ENCODE data around the gene SF3B1.
"Not testable (repeated sequence)": the region's sequence is repeated elsewhere in the genome, so short reads cannot be mapped to it uniquely, and the experiment has no call there.

DNA sequence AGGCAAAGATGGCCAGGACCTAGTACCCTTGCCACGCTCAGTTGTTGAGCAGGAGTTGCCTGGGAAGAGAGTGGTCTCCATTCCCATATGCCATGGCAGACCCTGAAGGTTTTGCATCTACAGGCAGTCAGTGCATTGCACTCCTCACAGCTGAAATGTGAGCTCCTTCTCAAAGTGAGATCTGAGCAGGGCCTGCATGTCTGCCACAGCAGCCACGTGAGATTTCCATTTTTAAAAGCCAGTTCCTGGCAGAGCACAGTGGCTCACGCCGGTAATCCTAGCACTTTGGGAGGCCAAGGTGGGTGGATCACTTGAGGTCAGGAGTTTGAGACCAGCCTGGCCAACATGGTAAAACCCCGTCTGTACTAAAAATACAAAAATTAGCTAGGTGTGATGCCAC lies 90.9 kb downstream of the SF3B1 start:
- TF ChIP-seq, protein P1, sequence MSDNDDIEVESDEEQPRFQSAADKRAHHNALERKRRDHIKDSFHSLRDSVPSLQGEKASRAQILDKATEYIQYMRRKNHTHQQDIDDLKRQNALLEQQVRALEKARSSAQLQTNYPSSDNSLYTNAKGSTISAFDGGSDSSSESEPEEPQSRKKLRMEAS (IDR thresholded peaks at IDR 0.05), result not testable (repeated sequence)
- not testable (repeated sequence) for TF ChIP-seq TBX3 (IDR thresholded peaks at IDR 0.05; ENCODE audit: borderline replicate concordance); POLR2A (IDR thresholded peaks at IDR 0.05; ENCODE audit: insufficient read depth in 1 of 2, low read depth in 2 of 2, low read length in 2 of 2); ZBTB33 (CRISPR knock-in tag; IDR thresholded peaks at IDR 0.05); TOPORS (CRISPR knock-in tag; IDR thresholded peaks at IDR 0.05); CBFB (CRISPR knock-in tag; IDR thresholded peaks at IDR 0.05); CTCF (CRISPR knock-in tag; IDR thresholded peaks at IDR 0.05); KDM6A (CRISPR knock-in tag; IDR thresholded peaks at IDR 0.05; ENCODE audit: low read depth); ZFP37 (CRISPR knock-in tag; IDR thresholded peaks at IDR 0.05; ENCODE audit: borderline replicate concordance); BCLAF1 (IDR thresholded peaks at IDR 0.05); TAF15 (IDR thresholded peaks at IDR 0.05; ENCODE audit: low read depth, low read length, poor library complexity, severe bottlenecking)
- TF ChIP-seq, protein P2, sequence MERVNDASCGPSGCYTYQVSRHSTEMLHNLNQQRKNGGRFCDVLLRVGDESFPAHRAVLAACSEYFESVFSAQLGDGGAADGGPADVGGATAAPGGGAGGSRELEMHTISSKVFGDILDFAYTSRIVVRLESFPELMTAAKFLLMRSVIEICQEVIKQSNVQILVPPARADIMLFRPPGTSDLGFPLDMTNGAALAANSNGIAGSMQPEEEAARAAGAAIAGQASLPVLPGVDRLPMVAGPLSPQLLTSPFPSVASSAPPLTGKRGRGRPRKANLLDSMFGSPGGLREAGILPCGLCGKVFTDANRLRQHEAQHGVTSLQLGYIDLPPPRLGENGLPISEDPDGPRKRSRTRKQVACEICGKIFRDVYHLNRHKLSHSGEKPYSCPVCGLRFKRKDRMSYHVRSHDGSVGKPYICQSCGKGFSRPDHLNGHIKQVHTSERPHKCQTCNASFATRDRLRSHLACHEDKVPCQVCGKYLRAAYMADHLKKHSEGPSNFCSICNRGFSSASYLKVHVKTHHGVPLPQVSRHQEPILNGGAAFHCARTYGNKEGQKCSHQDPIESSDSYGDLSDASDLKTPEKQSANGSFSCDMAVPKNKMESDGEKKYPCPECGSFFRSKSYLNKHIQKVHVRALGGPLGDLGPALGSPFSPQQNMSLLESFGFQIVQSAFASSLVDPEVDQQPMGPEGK (CRISPR knock-in tag; IDR thresholded peaks at IDR 0.05), result not testable (repeated sequence)
- TF ChIP-seq, protein P3, sequence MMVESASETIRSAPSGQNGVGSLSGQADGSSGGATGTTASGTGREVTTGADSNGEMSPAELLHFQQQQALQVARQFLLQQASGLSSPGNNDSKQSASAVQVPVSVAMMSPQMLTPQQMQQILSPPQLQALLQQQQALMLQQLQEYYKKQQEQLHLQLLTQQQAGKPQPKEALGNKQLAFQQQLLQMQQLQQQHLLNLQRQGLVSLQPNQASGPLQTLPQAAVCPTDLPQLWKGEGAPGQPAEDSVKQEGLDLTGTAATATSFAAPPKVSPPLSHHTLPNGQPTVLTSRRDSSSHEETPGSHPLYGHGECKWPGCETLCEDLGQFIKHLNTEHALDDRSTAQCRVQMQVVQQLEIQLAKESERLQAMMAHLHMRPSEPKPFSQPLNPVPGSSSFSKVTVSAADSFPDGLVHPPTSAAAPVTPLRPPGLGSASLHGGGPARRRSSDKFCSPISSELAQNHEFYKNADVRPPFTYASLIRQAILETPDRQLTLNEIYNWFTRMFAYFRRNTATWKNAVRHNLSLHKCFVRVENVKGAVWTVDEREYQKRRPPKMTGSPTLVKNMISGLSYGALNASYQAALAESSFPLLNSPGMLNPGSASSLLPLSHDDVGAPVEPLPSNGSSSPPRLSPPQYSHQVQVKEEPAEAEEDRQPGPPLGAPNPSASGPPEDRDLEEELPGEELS (CRISPR knock-in tag; IDR thresholded peaks at IDR 0.05), result not testable (repeated sequence)
